Left colon (tissue), 2 donors: ENCODE measurements around the gene GORASP2. TPM values are rescaled to one million over a fixed set of nuclear protein-coding genes. Genes with fewer than 3 reads are reported as not detected.
A peak's percentile ranks its signal among the peaks of the same experiment; 100 is the strongest.
"Not testable (repeated sequence)": the region's sequence is repeated elsewhere in the genome, so short reads cannot be mapped to it uniquely, and the experiment has no call there.

Experiments
- ATAC-seq: fragments of 200-7000 bp; cut with Tn5 transposase; one replicate; pipeline ENCODE4 v1.9.1; 2020; ENCODE audit warnings: mild to moderate bottlenecking, moderate library complexity
- DNase-seq, 2 donors: peaks; one replicate each; pipeline ENCODE4 v3.0.0-alpha.2; 2020
- intact Hi-C, 2 donors: fragments of 100-400 bp; cut with DNase I in 1 of 2; cut with micrococcal nuclease in 1 of 2; formaldehyde crosslinking; loops; one replicate each; pipeline versions ENCODE4 v1.11.2 to v1.14.0; 2022; cut with DNase I, micrococcal nuclease
- long read RNA-seq: library from polyadenylated mRNA; unstranded; transcript quantifications from one replicate; pipeline ENCODE4 v2.0.0, GENCODE V29; 2021
- total RNA-seq, 2 donors: library from RNA; stranded (reverse); fragmentation: NEBNext Ultra II Directional; extraction: Animal tissue kit (Norgen Biotek cat#: 25700); gene quantifications; one replicate each; pipeline ENCODE4 v1.2.1, GENCODE V29; 2021
- donor health status: DM: no; HTN: no; CAD: no.
- donor health status: DM: yes; HTN: yes; CAD: no.

GORASP2 gene
- total RNA-seq = 10 to 100 TPM; 74.4 to 83.0 TPM
- long read RNA-seq, transcript GORASP2-201 (10 exons, 3,173 nt) = major isoform, 59 of 91 reads
- long read RNA-seq, partial matches to known transcripts = 23 of 91 reads
- long read RNA-seq, other reads (novel, unspliced or antisense) = 7 of 91 reads

DNA sequence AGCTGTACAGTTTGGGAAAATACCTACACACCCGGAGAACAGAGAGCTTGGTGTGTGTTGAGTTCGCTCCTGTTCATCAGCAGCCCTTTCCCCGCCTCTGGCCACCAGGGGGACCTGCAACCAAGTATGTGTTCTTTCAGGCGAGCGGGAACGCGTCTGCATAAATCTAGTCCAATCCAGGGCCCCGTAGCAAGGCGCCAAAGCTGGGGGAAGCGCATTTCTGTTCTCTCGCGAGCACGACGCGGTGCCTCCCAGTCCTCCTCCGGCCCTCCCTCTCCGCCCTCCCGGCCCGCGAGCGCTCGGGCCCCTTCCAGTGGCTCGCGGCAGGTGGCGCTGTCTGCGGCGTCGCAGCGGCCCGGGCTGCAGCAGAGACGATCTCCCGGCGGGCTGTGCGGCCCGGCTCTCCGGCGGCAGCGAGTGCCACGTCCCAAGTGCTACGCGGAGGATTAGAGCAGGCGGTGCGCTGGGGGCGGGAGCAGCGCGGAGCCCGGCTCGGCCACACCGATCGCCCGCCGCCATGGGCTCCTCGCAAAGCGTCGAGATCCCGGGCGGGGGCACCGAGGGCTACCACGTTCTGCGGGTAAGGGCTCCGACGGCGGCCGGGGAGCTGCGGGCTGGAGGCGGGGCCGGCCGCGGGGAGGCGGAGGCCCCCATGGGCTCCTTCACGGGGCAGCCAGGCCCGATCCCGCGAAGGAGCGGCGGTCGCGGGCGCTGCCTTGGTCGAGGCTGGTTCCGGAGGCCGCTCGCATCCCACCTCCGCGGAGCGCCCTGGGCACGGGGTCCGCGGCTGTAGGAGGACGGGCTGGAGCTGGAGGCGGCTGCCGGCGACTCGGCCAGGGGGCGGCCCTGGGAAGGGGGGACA lies at the start of gene GORASP2:
TSS of gene GORASP2 (plus strand) at position 430 of the 862 bp plus-strand sequence. CDS start at position 518, 88 bp downstream.
- intact Hi-C loops = no loop called here
- peak; percentile 86 for ATAC-seq
- DNase-seq = peak; percentile 99 to 100

DNA sequence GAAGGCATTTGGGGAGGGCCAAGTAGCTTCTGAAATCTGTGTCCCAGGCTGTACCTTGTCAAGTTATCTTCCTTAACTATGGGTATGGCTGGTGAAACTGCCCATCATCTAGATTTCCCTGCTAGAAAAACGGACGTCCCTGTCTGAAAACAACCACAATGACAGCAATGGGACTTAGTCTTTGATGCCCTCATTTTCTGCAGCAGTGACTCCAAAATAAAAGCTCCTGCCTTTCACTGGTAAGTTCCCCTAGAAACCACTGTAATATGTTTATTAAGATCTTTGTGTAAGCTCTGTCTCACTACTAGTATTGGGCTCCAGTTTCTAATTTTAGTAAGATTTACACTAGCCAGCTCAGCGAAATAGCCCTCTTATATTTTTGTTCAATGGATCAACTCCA lies 47.2 kb upstream of the GORASP2 start:
- ATAC-seq = no peak
- no peak for DNase-seq
- intact Hi-C loops = no loop called here

DNA sequence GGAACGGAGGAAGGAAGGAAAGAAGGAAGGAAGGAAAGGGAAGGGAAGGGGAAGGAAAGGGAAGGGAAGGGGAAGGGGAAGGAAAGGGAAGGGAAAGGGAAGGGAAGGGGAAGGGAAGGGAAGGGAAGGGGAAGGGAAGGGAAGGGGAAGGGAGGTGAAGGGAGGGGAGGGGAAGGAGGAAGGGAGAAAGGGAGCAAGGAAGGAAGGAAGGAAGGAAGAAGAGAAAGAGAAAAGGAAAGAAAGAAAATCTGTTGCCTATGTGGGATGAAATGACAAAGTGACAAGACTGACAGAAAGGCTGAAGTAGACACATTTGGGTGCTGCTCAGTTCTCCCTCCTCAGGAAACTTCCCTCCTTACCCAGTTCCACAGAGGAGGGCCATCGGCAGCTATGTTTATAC lies 46.3 kb upstream of the GORASP2 start:
- intact Hi-C loops = no loop called here
- ATAC-seq (no peak), DNase-seq (no peak)

DNA sequence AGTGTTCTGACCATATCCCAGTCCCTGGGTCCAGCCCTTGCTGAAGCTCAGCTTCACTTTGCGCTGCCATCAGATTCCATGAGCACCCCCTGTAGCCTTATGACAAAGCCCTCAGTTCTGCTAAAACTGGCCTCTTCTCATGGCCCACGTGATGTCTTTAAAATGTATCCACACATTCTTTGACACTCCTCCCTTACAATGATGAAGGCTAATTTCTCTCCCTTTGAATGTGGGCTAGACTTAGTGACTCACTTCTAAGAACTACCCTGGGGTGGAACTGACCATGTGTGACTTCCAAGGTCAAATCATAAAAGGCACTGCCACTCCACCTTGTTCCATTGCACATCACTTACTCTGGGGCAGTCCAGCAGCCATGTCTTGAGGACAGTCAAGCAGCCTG lies 45.4 kb upstream of the GORASP2 start:
- intact Hi-C loops = no loop called here
- no peak for ATAC-seq
- no peak for DNase-seq

DNA sequence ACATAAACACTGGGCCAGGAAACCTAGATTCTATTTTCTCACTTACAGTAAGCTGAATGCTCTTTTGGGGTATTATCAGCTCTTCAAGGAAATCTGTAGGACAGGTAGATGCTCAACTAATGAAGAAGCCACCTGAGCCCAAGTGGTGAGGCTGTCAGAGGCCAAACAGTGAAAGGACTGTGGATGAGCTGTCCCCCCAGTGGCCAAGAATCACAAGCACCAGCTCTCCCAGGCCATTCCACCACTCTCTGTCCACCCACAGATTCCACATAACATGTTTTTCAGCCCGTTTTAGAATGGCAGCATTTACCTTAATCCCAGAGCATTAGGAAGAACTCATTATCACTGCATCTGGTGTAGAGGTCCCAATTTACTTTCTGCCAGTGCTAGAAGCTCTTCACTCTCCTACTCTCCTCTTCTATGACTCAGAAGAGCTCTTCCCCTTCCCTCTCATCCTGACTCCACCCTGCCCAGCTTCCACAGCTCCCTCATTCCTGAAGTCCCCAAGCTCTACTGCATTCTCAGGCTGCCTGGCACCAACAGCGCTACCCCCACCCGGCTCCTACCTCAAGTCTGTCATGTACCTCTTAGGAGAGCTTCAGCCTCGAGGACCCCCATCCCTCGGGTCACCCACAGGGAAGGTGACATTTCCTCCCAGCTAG lies 43.8 kb upstream of the GORASP2 start:
- no peak for DNase-seq
- ATAC-seq = no peak
- intact Hi-C loops = no loop called here

DNA sequence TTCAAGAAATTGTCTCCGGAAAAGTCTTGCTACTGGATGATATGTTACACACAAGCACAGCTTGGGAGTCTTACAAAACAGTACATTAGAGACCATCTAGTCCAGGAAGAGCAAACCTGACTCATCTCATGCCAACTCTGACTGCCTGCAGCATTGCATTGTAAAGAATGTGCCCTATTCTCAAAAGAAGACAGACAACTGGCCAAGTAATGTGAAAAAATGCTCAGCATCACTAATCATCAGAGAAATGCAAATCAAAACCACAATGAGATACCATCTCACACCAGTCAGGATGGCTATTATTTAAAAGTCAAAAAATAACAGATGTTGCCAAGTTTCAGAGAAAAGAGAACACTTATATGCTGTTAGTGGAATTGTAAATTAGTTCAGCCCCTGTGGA lies 42.7 kb upstream of the GORASP2 start:
- ATAC-seq (no peak), DNase-seq (no peak)
- intact Hi-C loops = no loop called here

DNA sequence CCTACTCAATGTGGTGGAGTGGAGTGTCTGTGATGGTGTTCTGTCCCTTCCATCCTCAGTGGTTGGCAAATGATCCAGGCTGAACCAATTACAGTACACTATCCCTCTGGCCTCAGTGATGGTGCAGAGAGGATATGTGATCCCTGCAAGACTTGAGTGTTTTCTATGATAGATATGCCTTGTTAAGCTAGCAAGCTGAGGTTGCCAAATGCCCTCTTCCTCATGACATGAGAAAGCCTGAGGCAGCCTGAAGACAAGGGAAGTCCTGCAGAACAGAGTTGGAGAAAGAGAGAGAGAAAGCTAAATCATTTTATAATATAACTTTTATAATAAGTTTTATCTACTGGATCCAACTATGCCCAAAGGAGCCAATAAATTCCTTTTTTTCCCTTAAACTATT lies 41.6 kb upstream of the GORASP2 start:
- intact Hi-C loops = no loop called here
- DNase-seq (no peak), ATAC-seq (no peak)

DNA sequence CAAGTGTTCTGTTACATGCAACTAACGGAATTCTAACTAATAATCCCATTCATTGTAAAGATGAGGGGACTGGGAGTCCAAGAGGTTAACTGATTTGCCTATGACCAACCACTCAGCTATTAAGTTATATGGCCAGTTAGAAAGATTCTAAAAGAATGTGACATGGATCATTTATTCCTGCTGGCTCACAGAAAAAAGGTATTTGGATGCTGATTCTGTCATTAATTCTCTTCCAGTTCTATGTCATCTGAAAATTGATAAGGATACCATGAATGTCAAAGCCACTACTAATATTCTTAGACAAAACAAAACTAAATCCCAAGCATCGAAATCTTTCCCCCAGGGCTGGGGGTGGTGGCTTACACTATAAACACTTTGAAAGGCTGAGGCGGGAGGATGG lies 41.2 kb upstream of the GORASP2 start:
- DNase-seq = no peak
- intact Hi-C loops = no loop called here
- ATAC-seq = no peak

DNA sequence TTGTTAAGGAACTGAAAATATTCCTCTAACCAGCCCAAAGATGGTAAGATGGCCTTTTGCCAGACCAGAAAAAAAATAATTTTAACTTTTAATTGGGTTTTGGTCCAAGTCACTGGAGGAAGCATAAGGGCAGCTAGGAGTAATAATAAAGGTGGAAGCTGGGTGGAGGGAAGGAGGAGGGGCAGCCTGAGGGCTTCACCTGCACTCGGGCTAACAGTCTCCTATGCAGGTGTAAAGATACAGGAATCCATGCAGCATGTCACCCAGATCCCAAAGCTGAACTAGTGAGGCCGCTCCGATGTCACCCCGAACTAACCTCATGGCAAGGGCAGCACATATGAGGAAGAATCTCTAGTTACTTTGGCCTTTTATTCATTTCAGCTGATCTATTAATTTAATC lies 37.2 kb upstream of the GORASP2 start:
- intact Hi-C loops = no loop called here
- DNase-seq = no peak
- ATAC-seq = no peak

DNA sequence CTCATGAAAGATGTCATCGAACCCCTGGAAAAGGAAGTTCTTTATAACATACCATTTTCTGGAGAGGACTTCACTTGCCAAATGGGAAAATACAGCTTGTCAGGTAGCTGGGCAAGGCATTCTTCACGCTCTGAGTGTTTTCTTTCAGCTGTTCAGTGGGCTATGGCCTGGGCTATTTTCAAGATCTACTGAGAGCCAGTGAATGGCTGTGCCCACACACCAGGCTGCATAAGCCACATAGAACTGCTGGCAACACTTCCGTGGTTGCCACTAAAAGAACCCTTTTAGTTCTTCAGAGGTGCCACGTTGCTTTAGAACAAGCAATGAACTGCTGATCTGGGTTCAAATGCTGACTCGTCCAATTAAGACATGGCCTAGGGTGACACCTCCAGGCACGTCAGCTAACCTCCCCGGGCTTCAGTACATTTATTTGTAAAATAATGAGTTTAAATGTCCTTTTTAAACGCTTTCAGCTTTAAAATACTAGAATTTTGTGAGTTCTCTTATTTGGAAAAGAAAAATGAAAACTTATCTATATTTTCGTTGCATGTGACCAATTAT lies 36.6 kb upstream of the GORASP2 start:
- ATAC-seq = no peak

DNA sequence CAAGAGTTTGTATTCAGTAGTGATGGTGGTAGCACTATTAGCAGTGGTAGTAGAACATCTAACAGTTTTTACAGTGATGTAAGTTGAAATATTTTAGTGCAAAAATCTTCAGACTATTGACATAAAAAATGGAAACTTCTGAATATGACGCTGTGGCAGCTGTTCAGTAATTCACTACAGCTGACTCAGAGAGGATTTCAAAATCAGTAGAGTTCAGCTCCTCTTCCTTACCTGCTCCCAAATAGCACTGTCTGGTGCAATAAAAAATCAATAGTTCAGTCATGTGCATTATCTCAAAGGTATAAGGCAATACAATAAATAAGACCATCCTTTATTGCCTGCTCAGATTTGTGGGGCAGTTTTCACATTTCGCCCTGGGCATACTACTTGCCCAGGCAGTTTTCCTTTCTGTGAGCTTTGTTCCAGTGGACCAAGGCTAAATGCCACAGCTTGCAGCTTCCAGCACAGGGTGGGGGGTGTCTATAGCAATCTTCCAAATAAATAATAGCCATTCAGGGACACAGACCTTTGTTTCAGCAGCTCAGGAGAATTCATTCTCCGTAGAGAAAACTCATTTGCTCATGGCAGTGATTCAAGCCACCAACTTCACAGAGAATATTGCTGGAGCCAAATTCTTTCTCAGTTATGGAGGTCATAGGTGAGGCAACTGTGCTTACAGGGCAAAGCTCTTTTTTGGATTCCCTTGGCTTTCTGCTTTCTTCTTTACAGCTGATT lies 33.9 kb upstream of the GORASP2 start:
- intact Hi-C loops = no loop called here
- ATAC-seq (no peak), DNase-seq (no peak)

More for the DNA sequence above, 36.6 kb upstream of the GORASP2 start:
- intact Hi-C loops = no loop called here
- no peak for DNase-seq

DNA sequence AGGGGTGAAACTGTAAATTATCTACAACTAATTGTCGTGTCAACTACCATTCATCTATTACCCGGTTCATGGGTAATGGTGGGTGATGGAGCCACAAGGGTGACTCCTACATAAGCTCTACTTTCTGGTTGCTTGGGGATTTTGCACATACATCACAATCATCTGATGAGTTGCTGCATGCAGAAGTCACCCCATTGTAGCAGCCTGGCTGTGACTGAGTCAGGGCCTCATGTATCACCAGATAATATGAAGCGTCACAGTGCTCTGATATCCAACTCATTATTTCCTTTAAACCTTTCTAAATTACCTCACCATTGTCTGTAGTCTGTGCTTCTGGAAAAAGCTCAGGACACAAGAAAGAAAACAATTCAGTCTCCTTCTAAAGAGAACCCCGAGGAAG lies 32.4 kb upstream of the GORASP2 start:
- intact Hi-C loops = no loop called here
- ATAC-seq = no peak
- DNase-seq = no peak

DNA sequence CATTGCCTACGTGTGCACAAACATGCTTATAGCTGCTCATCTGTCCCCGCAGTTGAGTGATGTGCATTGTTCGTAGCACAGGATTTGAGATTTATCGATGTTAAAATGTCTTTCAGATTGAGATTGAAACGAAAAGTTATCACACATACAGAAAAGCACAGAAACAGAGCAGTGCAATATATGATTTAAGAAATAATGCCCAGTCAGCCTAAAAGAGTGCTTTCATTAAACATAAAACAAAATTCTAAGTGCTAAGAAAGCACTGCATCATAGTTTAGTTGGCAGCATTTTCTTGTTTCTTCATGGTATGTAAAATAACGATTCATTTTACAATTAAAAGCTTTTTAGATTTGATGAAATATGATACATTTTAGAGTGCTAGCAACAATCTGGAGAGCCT lies 31.9 kb upstream of the GORASP2 start:
- intact Hi-C loops = no loop called here
- ATAC-seq (no peak), DNase-seq (no peak)

DNA sequence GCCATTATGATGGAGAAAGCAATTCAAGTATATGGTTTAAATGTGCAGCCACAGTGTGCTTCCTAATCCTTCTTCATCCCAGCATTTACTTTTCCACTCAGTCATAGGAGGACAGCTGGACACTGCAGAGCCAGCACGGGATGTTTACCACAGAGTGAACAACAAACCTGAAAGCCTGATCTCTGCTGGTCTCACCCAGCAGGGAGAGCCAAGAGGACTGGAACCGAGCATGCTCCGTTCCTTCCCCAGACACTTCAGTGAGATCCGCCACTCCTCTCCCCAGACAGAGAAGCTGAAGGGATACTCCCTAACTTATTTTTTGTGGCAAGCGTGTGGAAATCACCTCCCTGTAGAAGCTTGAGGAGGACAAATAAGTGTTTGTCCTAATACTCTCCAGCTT lies 23.2 kb upstream of the GORASP2 start:
- ATAC-seq (no peak), DNase-seq (no peak)
- intact Hi-C loops = no loop called here

DNA sequence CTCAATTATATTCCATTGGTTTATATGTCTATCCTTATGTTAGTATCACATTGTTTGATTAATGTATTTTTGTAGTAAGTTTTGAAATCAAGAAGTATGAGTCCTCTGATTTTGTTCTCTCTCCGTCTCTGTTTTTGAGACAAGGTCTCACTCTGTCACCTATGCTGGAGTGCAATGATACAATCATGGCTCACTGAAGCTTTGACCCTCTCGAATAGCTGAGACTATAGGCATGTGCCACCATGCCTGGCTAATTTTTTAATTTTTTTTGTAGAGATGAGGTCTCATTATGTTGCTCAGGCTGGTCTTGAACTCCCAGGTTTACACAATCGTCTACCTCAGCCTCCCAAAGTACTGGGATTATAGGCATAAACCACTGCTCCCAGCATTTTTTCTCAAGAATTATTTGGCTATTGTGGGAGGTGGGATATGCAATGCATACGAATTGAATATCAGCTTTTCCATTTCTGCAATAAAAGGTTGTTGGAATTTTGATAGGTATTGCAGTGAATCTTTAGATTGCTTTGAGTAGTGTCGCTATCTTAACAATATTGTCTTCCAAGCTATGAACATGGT lies 17.7 kb upstream of the GORASP2 start:
- DNase-seq (no peak), ATAC-seq (no peak)
- intact Hi-C loops = no loop called here

DNA sequence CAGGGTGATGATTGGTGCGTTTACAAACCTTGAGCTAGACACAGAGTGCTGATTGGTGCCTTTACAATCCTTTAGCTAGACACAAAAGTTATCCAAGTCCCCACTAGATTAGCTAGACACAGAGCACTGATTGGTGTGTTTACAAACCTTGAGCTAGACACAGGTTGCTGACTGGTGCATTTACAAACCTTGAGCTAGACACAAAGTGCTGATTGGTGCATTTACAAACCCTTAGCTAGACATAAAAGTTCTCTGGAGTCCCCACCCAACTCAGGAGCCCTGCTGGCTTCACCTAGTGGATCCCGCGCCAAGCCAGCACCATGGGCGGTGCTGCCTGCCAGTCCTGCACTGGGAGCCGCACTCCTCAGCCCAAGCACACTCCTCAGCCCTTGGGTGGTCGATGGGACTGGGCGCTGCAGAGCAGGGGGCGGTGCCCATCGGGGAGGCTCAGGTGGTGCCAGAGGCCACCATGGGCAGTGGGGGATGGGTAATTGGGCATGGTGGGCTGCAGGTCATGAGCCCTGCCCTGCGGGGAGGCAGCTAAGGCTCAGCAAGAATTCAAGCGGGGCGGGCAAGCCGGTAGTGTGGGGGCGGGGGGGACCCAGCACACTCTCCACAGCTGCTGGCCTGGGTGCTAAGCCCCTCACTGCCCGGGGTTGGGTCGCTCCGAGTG lies 13.9 kb upstream of the GORASP2 start:
- DNase-seq, ATAC-seq, intact Hi-C loops: not testable (repeated sequence)

DNA sequence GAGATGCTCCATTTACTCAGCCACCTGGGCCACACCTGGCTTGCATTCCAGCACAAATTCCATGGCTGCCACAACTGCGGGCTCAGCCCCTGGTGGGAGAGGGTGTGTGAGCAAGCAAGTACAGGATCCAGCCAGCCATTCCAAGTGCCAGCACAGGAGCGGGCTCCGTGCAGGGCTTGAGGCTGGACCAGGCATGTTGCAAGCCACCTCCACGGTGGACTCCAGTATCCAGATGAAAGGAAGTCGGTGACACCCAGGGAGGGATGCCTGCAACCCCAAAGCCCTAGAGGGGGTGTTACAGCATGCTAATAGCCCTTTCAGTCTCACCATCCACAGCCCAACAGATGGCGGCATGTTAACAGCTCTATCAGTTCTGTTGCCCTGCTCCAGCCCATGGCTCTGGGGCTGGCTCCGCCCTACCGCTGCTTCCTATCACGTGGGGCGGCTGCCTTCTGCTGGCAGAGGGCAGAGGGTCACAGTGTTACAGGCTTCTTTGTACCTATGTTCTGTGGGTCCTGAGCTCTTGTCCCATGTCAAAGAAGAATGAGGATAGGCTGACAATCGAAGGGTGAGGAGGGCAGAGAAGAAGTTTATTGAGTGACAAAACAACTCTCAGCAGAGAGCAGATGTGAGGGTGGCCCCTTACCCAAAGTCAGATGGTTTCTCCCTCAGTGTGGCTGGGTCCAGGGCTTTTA lies 11.7 kb upstream of the GORASP2 start:
- intact Hi-C loops = no loop called here
- no peak for ATAC-seq
- no peak for DNase-seq

DNA sequence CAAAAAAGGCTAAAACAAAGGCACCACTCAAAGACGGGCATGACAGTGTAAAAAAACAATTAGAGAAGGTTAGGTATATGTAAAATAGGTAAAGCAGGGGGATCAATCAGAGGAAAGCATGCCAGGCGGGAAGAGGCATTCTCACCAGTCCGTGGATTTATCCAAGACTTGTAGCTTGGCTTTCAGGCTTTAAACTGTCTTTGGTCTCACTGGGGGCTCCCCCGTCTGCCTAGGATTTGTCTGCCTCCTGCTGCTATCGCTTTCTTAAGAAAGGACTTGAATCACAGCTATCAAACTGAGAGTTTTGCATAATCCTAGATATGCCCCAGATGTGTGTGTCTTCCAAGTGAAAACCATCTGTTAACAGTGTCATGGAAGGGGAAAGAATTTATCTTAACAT lies 11.1 kb upstream of the GORASP2 start:
- intact Hi-C loops = no loop called here

More for the DNA sequence above, 11.1 kb upstream of the GORASP2 start:
- ATAC-seq (no peak), DNase-seq (no peak)
